WTC11 (cell line): ENCODE data around the gene MCFD2. TPM values are rescaled to one million over a fixed set of nuclear protein-coding genes. Genes with fewer than 3 reads are reported as not detected.
"Not testable (repeated sequence)": the region's sequence is repeated elsewhere in the genome, so short reads cannot be mapped to it uniquely, and the experiment has no call there.

Experiments used
- ATAC-seq: fragments of 200-7000 bp; cut with Tn5 transposase; 2 replicates; pipeline ENCODE4 v1.10.0; 2021; ENCODE audit warnings: mild to moderate bottlenecking, moderate library complexity
- CTCF ChIA-PET: fragments of 300-600 bp; sonication (Branson Sonifier 250); formaldehyde crosslinking; loops from one replicate; lab custom pipeline; 2021; ENCODE audit warnings: antibody characterized with exemption; lab: Charles Lee
- POLR2A ChIA-PET: fragments of 350-600 bp; sonication (Branson Sonifier 250); formaldehyde crosslinking; loops from one replicate; lab custom pipeline; 2021; ENCODE audit warnings: antibody characterized with exemption; lab: Charles Lee
- DNase-seq: peaks from one replicate; pipeline ENCODE4 v3.0.0; 2021; ENCODE audit warnings: low spot score
- H3K27ac Mint-ChIP-seq: 2 replicates; pipeline ENCODE4 v1.8.0; 2021; ENCODE audit warnings: mixed read lengths
- H3K27me3 Mint-ChIP-seq: 2 replicates; pipeline ENCODE4 v1.8.0; 2021; ENCODE audit warnings: low read depth, mild to moderate bottlenecking, moderate library complexity, mixed read lengths
- H3K36me3 Mint-ChIP-seq: 2 replicates; pipeline ENCODE4 v1.8.0; 2021; ENCODE audit warnings: mixed read lengths
- H3K4me1 Mint-ChIP-seq: 2 replicates; pipeline ENCODE4 v1.8.0; 2022; ENCODE audit warnings: mixed read lengths
- H3K4me3 Mint-ChIP-seq: 2 replicates; pipeline ENCODE4 v1.8.0; 2021; ENCODE audit warnings: mild to moderate bottlenecking, moderate library complexity, mixed read lengths
- H3K9me3 Mint-ChIP-seq: 2 replicates; pipeline ENCODE4 v1.8.0; 2021; ENCODE audit warnings: mixed read lengths
- AFF4 ChIP-seq: sonication (generic); formaldehyde crosslinking; IDR thresholded peaks from 2 replicates; pipeline ENCODE4 v1.8.1; 2023; ENCODE audit warnings: mild to moderate bottlenecking, missing genetic modification reagents, borderline replicate concordance
- ATF1 ChIP-seq: sonication (generic); formaldehyde crosslinking; IDR thresholded peaks from 2 replicates; pipeline ENCODE4 v1.8.1; 2023; ENCODE audit warnings: mild to moderate bottlenecking, moderate library complexity, missing genetic modification reagents
- ATF3 ChIP-seq: sonication (generic); formaldehyde crosslinking; conservative IDR thresholded peaks from 2 replicates; pipeline ENCODE4 v1.8.1; 2022; ENCODE audit warnings: mild to moderate bottlenecking, missing genetic modification reagents
- CREB1 ChIP-seq: sonication (generic); formaldehyde crosslinking; IDR thresholded peaks from 2 replicates; pipeline ENCODE4 v1.8.0; 2023; ENCODE audit warnings: mild to moderate bottlenecking, missing genetic modification reagents
- CTCF ChIP-seq: fragments of 200-600 bp; IDR thresholded peaks from 2 replicates; pipeline ENCODE4 v1.8.0; 2022; ENCODE audit warnings: antibody characterized with exemption
- E2F1 ChIP-seq: sonication (generic); formaldehyde crosslinking; IDR thresholded peaks from 2 replicates; pipeline ENCODE4 v1.8.0; 2022; ENCODE audit warnings: mild to moderate bottlenecking, missing genetic modification reagents
- FOXJ3 ChIP-seq: sonication (generic); formaldehyde crosslinking; IDR thresholded peaks from 2 replicates; pipeline ENCODE4 v1.9.0; 2021; ENCODE audit warnings: missing genetic modification reagents, mild to moderate bottlenecking, borderline replicate concordance
- HMGXB4 ChIP-seq: sonication (generic); formaldehyde crosslinking; IDR thresholded peaks from 2 replicates; pipeline ENCODE4 v1.8.1; 2023; ENCODE audit warnings: mild to moderate bottlenecking, moderate library complexity, missing genetic modification reagents
- MXD4 ChIP-seq: fragments of 250-450 bp; sonication (Bioruptor Pico); IDR thresholded peaks from 2 replicates; pipeline ENCODE4 v1.8.0; 2021; ENCODE audit warnings: mild to moderate bottlenecking, moderate library complexity, borderline replicate concordance
- NFATC4 ChIP-seq: fragments of 250-450 bp; sonication (Bioruptor Pico); IDR thresholded peaks from 2 replicates; pipeline ENCODE4 v1.9.0; 2021; ENCODE audit warnings: mild to moderate bottlenecking
- NR1H2 ChIP-seq: sonication (generic); formaldehyde crosslinking; IDR thresholded peaks from 2 replicates; pipeline ENCODE4 v1.9.0; 2021; ENCODE audit warnings: mild to moderate bottlenecking, moderate library complexity, missing genetic modification reagents
- RELA ChIP-seq: sonication (generic); formaldehyde crosslinking; IDR thresholded peaks from 2 replicates; pipeline ENCODE4 v1.8.1; 2022; ENCODE audit warnings: missing genetic modification reagents, mild to moderate bottlenecking, borderline replicate concordance
- ZBTB21 ChIP-seq: sonication (generic); formaldehyde crosslinking; IDR thresholded peaks from 2 replicates; pipeline ENCODE4 v1.8.1; 2023; ENCODE audit warnings: mild to moderate bottlenecking, missing genetic modification reagents, borderline replicate concordance
- ZNF232 ChIP-seq: sonication (generic); formaldehyde crosslinking; IDR thresholded peaks from 2 replicates; pipeline ENCODE4 v1.8.0; 2022; ENCODE audit warnings: mild to moderate bottlenecking, missing genetic modification reagents
- ZNF317 ChIP-seq: sonication (generic); formaldehyde crosslinking; IDR thresholded peaks from 2 replicates; pipeline ENCODE4 v1.8.1; 2023; ENCODE audit warnings: low read depth, mild to moderate bottlenecking, moderate library complexity, missing genetic modification reagents, borderline replicate concordance
- ZNF512 ChIP-seq: sonication (generic); formaldehyde crosslinking; IDR thresholded peaks from 2 replicates; pipeline ENCODE4 v1.8.1; 2022; ENCODE audit warnings: missing genetic modification reagents, borderline replicate concordance
- ZNF671 ChIP-seq: fragments of 250-450 bp; sonication (Bioruptor Pico); IDR thresholded peaks from 2 replicates; pipeline ENCODE4 v1.8.0; 2021; ENCODE audit warnings: mild to moderate bottlenecking
- ZSCAN18 ChIP-seq: fragments of 250-450 bp; sonication (Bioruptor Pico); IDR thresholded peaks from 2 replicates; pipeline ENCODE4 v2.1.2; 2022; ENCODE audit warnings: mild to moderate bottlenecking, moderate library complexity
- total RNA-seq: library from RNA; stranded (reverse); gene quantifications from 3 replicates; pipeline ENCODE4 v1.2.3, GENCODE V29; 2021

Gene MCFD2
- total RNA-seq, 1 experiment from 2014 or later: 68.1 TPM

- TF ChIP-seq E2F1 (CRISPR knock-in tag) (no peak), CTCF (no peak), ATF1 (no peak), ZNF512 (CRISPR knock-in tag) (no peak), HMGXB4 (CRISPR knock-in tag) (no peak)
Observed at GRCh38 chr2:46876741-46877384, 38.7 kb downstream of the MCFD2 start (continued).

- DNase-seq, ATAC-seq, H3K4me1 Mint-ChIP-seq, POLR2A ChIA-PET, H3K36me3 Mint-ChIP-seq, H3K27me3 Mint-ChIP-seq, H3K4me3 Mint-ChIP-seq, H3K27ac Mint-ChIP-seq: not testable (repeated sequence)
- CTCF ChIA-PET: interaction anchor here (0.6 to 2.6 kb wide), 3 partner anchors 9 to 219 kb away, joined by 3 to 9 read pairs (median 4); no protein-coding TSS in a partner anchor
- peaks cover 17% of the 10 kb centered on the region for H3K9me3 Mint-ChIP-seq
Observed at GRCh38 chr2:46875962-46876689, 39.5 kb downstream of the MCFD2 start.

GRCh38 chr2:46875226-46875899 lies 40.2 kb downstream of the MCFD2 start:
- H3K4me1 Mint-ChIP-seq: peaks cover 8% of the 10 kb centered on the region
- no peak overlapping the region for H3K4me3 Mint-ChIP-seq
- H3K36me3 Mint-ChIP-seq: no peaks in the 10 kb centered on the region
- ATAC-seq: no peak
- H3K27ac Mint-ChIP-seq: no peak overlapping the region
- peaks cover 17% of the 10 kb centered on the region for H3K9me3 Mint-ChIP-seq
- ChIA-PET POLR2A (no interaction called here), CTCF (interaction anchor here (0.6 to 2.6 kb wide), 2 partner anchors 8 to 95 kb away, joined by 3 to 9 read pairs; no protein-coding TSS in a partner anchor)
- H3K27me3 Mint-ChIP-seq: no peaks in the 10 kb centered on the region
- no peak for DNase-seq
- TF ChIP-seq FOXJ3 (CRISPR knock-in tag) (no peak), ZNF671 (CRISPR knock-in tag) (no peak), ZSCAN18 (CRISPR knock-in tag) (no peak), AFF4 (CRISPR knock-in tag) (no peak), NR1H2 (CRISPR knock-in tag) (no peak), CREB1 (CRISPR knock-in tag) (no peak), MXD4 (CRISPR knock-in tag) (no peak), RELA (CRISPR knock-in tag) (no peak), ZBTB21 (CRISPR knock-in tag) (no peak), ZNF317 (CRISPR knock-in tag) (no peak), NFATC4 (CRISPR knock-in tag) (no peak), ZNF232 (CRISPR knock-in tag) (no peak), ATF3 (CRISPR knock-in tag) (no peak)
